Stomach (tissue), 9 donors: ENCODE measurements around the gene LDB1. TPM values are rescaled to one million over a fixed set of nuclear protein-coding genes. Genes with fewer than 3 reads are reported as not detected.

ENCODE experiments used
- DNase-seq, 2 donors: peaks; one replicate each; pipeline versions ENCODE4 v3.0.0 to v3.0.0-alpha.2; 2013 to 2019
- H3K27ac ChIP-seq, 5 donors: fragments of 200-600 bp in 4 of 5; sonication (generic) in 4 of 5; one replicate each; pipeline ENCODE4 v1.5.1; 2013 to 2019; ENCODE audit warnings: mild to moderate bottlenecking in 1 of 5, moderate library complexity in 1 of 5
- H3K27me3 ChIP-seq, 3 donors: fragments of 200-600 bp; sonication (generic); one replicate each; pipeline ENCODE4 v1.5.1; 2017 to 2019; ENCODE audit warnings: mixed run types in 1 of 3
- H3K36me3 ChIP-seq, 4 donors: fragments of 200-600 bp; sonication (generic); 1 replicate in 3 of 4; 2 replicates in 1 of 4; pipeline ENCODE4 v1.5.1; 2016 to 2019
- H3K4me1 ChIP-seq, 4 donors: fragments of 200-600 bp; sonication (generic); one replicate each; pipeline ENCODE4 v1.5.1; 2016 to 2019
- H3K4me3 ChIP-seq, 4 donors: fragments of 200-600 bp; sonication (generic) in 3 of 4; one replicate each; pipeline ENCODE4 v1.5.1; 2016 to 2019; ENCODE audit warnings: mild to moderate bottlenecking in 1 of 4
- H3K9me3 ChIP-seq, 4 donors: fragments of 200-600 bp; sonication (generic); one replicate each; pipeline ENCODE4 v1.5.1; 2016 to 2019
- EP300 ChIP-seq: sonication (generic); formaldehyde crosslinking; IDR thresholded peaks from one replicate; pipeline ENCODE4 v1.6.1; 2017; ENCODE audit warnings: antibody characterized with exemption
- POLR2A ChIP-seq, 4 donors: fragments of 450-650 bp; IDR thresholded peaks; one replicate each; pipeline ENCODE4 v1.6.1; 2016; ENCODE audit warnings: antibody characterized with exemption in 4 of 4, control low read depth in 2 of 4, mild to moderate bottlenecking in 1 of 4, moderate library complexity in 1 of 4
- POLR2AphosphoS5 ChIP-seq, 3 donors: sonication (generic); formaldehyde crosslinking; IDR thresholded peaks; one replicate each; pipeline ENCODE4 v1.6.1; 2016; ENCODE audit warnings: antibody characterized with exemption in 3 of 3
- WGBS, 5 donors: extraction: QIAGEN DNeasy Blood & Tissue Kit in 3 of 5; methylation state at CpG; one replicate each; pipeline versions ENCODE4 v1.1.5 to v1.1.7; 2013 to 2018; 5-methylcytosine and 5-hydroxymethylcytosine counted together
- intact Hi-C: fragments of 100-400 bp; cut with DNase I; formaldehyde crosslinking; loops from one replicate; pipeline ENCODE4 v1.15.1; 2023; ENCODE audit warnings: low total_unique reads
- polyA plus RNA-seq, 3 donors: library from polyadenylated mRNA; stranded (reverse); fragments of 200-250 nt; gene quantifications; one replicate each; pipeline ENCODE4 v1.2.3, GENCODE V29; 2013
- total RNA-seq, 5 donors: library from RNA; depleted of rRNA; stranded (reverse); fragments of >200 nt; gene quantifications; one replicate each; pipeline versions ENCODE4 v1.1.0 to v1.2.3, GENCODE V29; 2014 to 2016
- TF ChIP-seq, protein P1 (sequence below), 7 experiments: fragments of 450-650 bp in 4 of 7; fragments of 200-600 bp in 3 of 7; sonication (generic) in 3 of 7; IDR thresholded peaks; one replicate each; pipeline ENCODE4 v1.5.1; 2016 to 2019; ENCODE audit warnings: antibody characterized with exemption in 7 of 7, control low read depth in 2 of 7, mild to moderate bottlenecking in 1 of 7
- donor health status: healthy with polysubstance abuse.
- donor health status: Bipolar disorder and iron deficiency.
- donor health status: healthy.

Gene LDB1
- total and polyA plus RNA-seq, 8 donors = 20.4 to 43.7 (median 28.2) TPM

GRCh38 chr10:102106998-102107397, 13.2 kb downstream of the LDB1 start:
- intact Hi-C loops = no loop called here

DNA sequence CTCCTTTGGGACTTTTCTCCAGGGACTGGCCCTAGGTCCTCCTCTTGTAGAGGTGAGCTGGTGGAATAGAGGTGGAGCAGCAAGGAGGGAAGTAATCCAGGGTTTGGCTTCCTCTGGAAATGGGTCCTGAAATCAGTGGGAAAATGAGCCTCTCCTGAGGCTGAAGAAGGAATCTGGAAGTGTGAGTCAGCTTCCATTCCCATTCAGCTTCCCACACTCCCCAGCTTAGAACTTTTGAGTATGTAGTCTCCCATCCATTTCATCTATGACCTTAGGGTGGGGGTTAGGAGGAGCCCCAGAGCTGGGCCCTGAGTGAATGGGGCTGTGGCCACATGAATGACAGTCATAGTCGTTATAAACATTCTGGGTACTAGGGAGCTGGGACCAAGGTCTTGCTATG, 17.7 kb downstream of the LDB1 start:
- 65 to 85% (median 77%) methylated on average over 1 of the region's 1 CpG; no CpG with 5 or more reads in 1 of the 5 donors for WGBS, 5 donors
- DNase-seq = no peak

More at GRCh38 chr10:102106998-102107397, 13.2 kb downstream of the LDB1 start:
- Histone ChIP-seq H3K4me1 (peaks cover 0 to 4% (median under 1%) of the 10 kb centered on the region in 4 donors), H3K36me3 (peaks cover 46 to 62% (median 54%) of the 10 kb centered on the region in 4 donors), H3K4me3 (no peak overlapping the region), H3K27ac (no peak overlapping the region), H3K27me3 (no peaks in the 10 kb centered on the region), H3K9me3 (no peaks in the 10 kb centered on the region)
- TF ChIP-seq POLR2A (IDR thresholded peaks at IDR 0.05) (no peak), EP300 (no peak), POLR2AphosphoS5 (IDR thresholded peaks at IDR 0.05) (no peak)
- WGBS, 5 donors = 71 to 90% (median 86%) methylated on average over 2 of the region's 2 CpGs
- no peak for DNase-seq

GRCh38 chr10:102101152-102101551, 19.0 kb downstream of the LDB1 start:
- WGBS, 5 donors = 77 to 92% (median 82%) methylated on average over 5 of the region's 5 CpGs

More for the DNA sequence above, 17.7 kb downstream of the LDB1 start:
- no peaks in the 10 kb centered on the region for H3K27me3 ChIP-seq
- no peaks in the 10 kb centered on the region for H3K9me3 ChIP-seq
- peaks cover 1 to 24% (median 12%) of the 10 kb centered on the region in 4 donors for H3K36me3 ChIP-seq
- no peak overlapping the region for H3K27ac ChIP-seq
- H3K4me3 ChIP-seq = no peak overlapping the region
- H3K4me1 ChIP-seq = no peaks in the 10 kb centered on the region
- TF ChIP-seq EP300 = no peak
- no peak for TF ChIP-seq POLR2A (IDR thresholded peaks at IDR 0.05)
- TF ChIP-seq, protein P1, sequence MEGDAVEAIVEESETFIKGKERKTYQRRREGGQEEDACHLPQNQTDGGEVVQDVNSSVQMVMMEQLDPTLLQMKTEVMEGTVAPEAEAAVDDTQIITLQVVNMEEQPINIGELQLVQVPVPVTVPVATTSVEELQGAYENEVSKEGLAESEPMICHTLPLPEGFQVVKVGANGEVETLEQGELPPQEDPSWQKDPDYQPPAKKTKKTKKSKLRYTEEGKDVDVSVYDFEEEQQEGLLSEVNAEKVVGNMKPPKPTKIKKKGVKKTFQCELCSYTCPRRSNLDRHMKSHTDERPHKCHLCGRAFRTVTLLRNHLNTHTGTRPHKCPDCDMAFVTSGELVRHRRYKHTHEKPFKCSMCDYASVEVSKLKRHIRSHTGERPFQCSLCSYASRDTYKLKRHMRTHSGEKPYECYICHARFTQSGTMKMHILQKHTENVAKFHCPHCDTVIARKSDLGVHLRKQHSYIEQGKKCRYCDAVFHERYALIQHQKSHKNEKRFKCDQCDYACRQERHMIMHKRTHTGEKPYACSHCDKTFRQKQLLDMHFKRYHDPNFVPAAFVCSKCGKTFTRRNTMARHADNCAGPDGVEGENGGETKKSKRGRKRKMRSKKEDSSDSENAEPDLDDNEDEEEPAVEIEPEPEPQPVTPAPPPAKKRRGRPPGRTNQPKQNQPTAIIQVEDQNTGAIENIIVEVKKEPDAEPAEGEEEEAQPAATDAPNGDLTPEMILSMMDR (IDR thresholded peaks at IDR 0.05) = no peak
- TF ChIP-seq POLR2AphosphoS5 (IDR thresholded peaks at IDR 0.05) = no peak
- intact Hi-C loops = no loop called here

DNA sequence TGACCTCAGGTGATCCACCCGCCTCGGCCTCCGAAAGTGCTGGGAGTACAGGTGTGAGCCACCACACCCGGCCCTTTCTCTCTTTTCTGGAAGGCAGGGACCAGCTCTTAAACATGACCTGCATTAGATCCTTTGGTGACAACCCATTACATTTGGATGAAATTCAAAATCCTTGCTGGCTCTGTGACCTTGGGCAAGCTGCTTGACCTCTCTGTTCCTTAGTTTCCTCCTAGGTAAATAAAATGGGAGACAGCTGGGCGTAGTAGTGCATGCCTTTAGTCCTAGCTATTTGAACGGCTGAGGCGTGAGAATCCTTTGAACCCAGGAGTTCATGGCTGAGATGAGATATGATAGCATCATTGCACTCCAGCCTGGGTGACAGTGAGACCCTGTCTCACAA, 23.7 kb downstream of the LDB1 start:
- WGBS, 5 donors = 92 to 97% (median 92%) methylated on average over 7 of the region's 7 CpGs
- Histone ChIP-seq H3K27ac (no peak overlapping the region), H3K27me3 (no peaks in the 10 kb centered on the region), H3K9me3 (no peaks in the 10 kb centered on the region), H3K36me3 (peaks cover 0 to 5% (median 2%) of the 10 kb centered on the region in 4 donors), H3K4me1 (no peaks in the 10 kb centered on the region), H3K4me3 (no peak overlapping the region)
- DNase-seq = no peak
- TF ChIP-seq EP300 = no peak
- TF ChIP-seq, protein P1 (IDR thresholded peaks at IDR 0.05) = no peak
- no peak for TF ChIP-seq POLR2AphosphoS5 (IDR thresholded peaks at IDR 0.05)
- no peak for TF ChIP-seq POLR2A (IDR thresholded peaks at IDR 0.05)
- intact Hi-C loops = no loop called here

More at GRCh38 chr10:102101152-102101551, 19.0 kb downstream of the LDB1 start:
- no peaks in the 10 kb centered on the region for H3K4me1 ChIP-seq
- no peak for DNase-seq
- H3K9me3 ChIP-seq = no peaks in the 10 kb centered on the region
- H3K27me3 ChIP-seq = no peaks in the 10 kb centered on the region
- H3K4me3 ChIP-seq = no peak overlapping the region
- H3K36me3 ChIP-seq = peaks cover 0 to 13% (median 2%) of the 10 kb centered on the region in 4 donors
- H3K27ac ChIP-seq = no peak overlapping the region
- TF ChIP-seq POLR2AphosphoS5 (IDR thresholded peaks at IDR 0.05) = no peak
- TF ChIP-seq POLR2A (IDR thresholded peaks at IDR 0.05) = no peak
- TF ChIP-seq, protein P1 (IDR thresholded peaks at IDR 0.05) = no peak
- no peak for TF ChIP-seq EP300
- intact Hi-C loops = no loop called here

- TF ChIP-seq, protein P1 (IDR thresholded peaks at IDR 0.05) = no peak
- no peak for TF ChIP-seq EP300
- TF ChIP-seq POLR2AphosphoS5 (IDR thresholded peaks at IDR 0.05) = no peak
- no peak for TF ChIP-seq POLR2A (IDR thresholded peaks at IDR 0.05)
- WGBS, 5 donors = 54 to 69% (median 59%) methylated on average over 2 of the region's 2 CpGs
- no peak overlapping the region for H3K27ac ChIP-seq
- DNase-seq = no peak
- no peak overlapping the region for H3K4me3 ChIP-seq
- no peaks in the 10 kb centered on the region for H3K4me1 ChIP-seq
- intact Hi-C loops = no loop called here
- no peaks in the 10 kb centered on the region for H3K36me3 ChIP-seq
- H3K9me3 ChIP-seq = no peaks in the 10 kb centered on the region
- H3K27me3 ChIP-seq = no peaks in the 10 kb centered on the region
Observed at GRCh38 chr10:102090772-102091171, 29.4 kb downstream of the LDB1 start.
